DOHH2 (cell line): Measurements from ENCODE around the gene ZPLD1.

Source experiments
- CTCF ChIP-seq: fragments of 200-600 bp; sonication (generic); IDR thresholded peaks from one replicate; pipeline ENCODE4 v1.5.1; 2014; ENCODE audit warnings: antibody characterized with exemption, mild to moderate bottlenecking, low read depth, low read length; ENCODE audit not compliant: poor library complexity, severe bottlenecking
- EZH2phosphoT487 ChIP-seq: fragments of 200-600 bp; sonication (generic); IDR thresholded peaks from 2 replicates; pipeline ENCODE4 v1.6.1; 2017; ENCODE audit warnings: borderline replicate concordance, mild to moderate bottlenecking, antibody characterized with exemption, low read length, moderate library complexity, mixed read lengths

- TF ChIP-seq EZH2phosphoT487 (no peak), CTCF (no peak)
These were observed 43.9 kb upstream of the ZPLD1 start for GRCh38 chr3:102390916-102391315.
